ENCODE measurements around the gene CCDC191. TPM values are rescaled to one million over a fixed set of nuclear protein-coding genes. Genes with fewer than 3 reads are reported as not detected.

CCDC191 gene
- polyA plus RNA-seq, 5 donors, result 15.6 to 24.6 (median 21.5) TPM

DNA sequence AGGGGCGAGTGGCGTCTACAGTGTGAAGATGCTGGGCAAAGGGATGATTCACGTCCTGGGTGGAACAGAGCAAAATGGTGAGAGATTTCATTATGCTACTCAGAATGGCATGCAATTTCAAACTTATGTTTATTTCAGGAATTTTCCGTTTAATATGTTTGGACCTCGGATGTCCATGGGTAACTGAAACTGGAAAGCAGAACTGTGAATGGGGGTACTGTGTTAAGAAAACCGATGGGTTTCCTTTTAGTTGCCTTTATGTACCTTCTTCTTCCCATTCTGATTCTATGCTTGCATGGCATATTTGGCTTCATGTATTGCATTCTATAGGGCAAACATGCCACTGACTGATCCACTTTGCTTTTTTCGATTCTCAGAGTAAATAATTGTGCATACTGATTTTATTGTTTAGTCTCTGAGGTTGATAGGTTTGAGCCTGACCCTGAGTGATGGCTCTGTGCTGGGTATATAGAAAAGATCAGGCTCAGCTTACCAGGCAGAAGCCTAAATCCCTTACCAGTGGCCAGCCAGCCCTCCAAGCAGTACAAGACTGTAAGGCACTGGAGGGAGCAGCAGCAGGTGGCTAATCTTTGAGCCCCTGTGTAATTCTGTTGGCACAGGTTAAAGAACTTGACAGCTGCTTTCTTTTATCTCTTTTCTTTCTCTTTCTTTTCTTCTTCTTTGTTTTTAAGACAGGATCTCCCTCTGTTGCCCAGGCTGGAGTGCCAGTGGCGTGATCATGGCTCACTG is 4.8 kb upstream of the CCDC191 start:
- no peak for DNase-seq

GRCh38 chr3:114058646-114059045 is 2.3 kb upstream of the CCDC191 start:
- DNase-seq, result no peak

DNA sequence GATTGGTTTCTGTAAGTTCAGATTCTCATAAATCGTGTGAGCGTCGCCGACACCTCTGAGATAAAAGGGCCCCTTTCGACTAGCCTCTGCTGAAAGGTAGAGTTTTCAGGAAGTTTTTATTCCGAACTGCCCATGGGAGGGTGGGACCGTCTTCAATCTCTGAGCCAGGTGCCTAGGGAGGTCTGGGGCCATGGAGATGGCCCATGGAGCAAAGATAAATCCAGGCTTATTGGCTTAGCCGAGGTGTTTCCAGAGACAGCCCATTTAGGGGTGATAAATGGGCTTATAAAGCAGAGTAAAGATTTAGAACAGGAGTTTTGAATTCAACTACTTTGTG is 653 bp upstream of the CCDC191 start:
- DNase-seq, result no peak

- no peak for DNase-seq
Measured at GRCh38 chr3:114052216-114052615, 4.1 kb downstream of the CCDC191 start.

- no peak for DNase-seq
Measured at GRCh38 chr3:114043205-114043604, 13.1 kb downstream of the CCDC191 start.

- no peak for DNase-seq
Measured at GRCh38 chr3:114035896-114036295, 20.4 kb downstream of the CCDC191 start.

DNA sequence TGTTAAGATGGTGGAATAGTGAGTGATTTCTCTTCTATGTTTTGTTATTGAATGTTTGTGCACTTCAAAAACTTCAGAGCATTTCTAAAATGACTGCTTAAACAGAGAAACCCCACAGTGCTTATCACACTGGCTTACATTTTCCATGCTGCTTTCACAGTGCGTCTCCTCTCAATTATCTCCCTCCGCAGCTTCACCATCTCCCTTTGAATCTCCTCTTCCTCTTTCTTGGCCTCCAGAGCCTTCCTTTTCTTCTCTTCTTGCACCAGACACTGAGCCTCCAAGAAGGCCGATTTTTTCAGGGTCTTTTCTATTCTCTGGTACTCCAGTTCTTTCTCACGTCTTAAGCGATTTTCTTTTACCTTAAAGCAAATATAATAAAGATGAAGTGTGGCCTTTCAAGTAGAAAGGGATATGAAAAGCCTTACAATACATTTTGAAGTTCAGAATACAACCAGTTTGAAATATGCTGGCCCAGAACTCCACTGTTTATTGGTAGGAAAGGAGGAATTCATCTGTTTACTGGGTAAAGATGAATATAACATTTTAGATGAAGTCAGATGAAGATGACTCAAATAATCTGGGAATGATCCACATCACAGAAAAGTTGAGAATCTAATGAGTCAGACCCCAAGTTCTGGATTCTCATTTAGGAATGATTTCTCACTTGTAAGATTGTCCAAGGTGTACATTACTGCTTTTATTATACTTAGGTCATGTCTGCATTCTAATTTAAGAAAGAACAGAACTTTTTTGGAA is 21.4 kb downstream of the CCDC191 start:
- no peak for DNase-seq

GRCh38 chr3:114034211-114034610 is 22.1 kb downstream of the CCDC191 start:
- no peak for DNase-seq

DNA sequence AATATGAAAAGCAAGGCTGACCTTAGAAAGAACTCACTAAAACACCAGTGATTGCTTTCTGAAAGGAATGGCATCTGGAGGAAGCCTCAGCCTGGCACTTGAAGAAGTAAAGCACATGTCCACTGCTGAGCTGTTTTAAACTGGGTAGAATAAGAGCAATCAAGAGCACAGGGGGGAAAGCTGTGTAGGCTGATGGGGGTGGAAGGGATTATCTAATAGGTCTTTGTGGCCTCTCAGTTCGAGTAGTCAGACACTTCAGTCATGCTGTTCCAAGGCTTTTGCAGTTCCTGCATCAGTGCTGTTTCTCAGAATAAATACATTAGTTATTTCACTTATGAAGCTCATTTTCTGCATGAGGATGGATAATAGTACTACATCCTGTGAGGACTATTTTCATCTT is 22.6 kb downstream of the CCDC191 start:
- no peak for DNase-seq

- DNase-seq, result no peak
Measured at GRCh38 chr3:114026331-114026730, 30.0 kb downstream of the CCDC191 start.

GRCh38 chr3:114025451-114025850 is 30.9 kb downstream of the CCDC191 start:
- DNase-seq, result no peak

DNA sequence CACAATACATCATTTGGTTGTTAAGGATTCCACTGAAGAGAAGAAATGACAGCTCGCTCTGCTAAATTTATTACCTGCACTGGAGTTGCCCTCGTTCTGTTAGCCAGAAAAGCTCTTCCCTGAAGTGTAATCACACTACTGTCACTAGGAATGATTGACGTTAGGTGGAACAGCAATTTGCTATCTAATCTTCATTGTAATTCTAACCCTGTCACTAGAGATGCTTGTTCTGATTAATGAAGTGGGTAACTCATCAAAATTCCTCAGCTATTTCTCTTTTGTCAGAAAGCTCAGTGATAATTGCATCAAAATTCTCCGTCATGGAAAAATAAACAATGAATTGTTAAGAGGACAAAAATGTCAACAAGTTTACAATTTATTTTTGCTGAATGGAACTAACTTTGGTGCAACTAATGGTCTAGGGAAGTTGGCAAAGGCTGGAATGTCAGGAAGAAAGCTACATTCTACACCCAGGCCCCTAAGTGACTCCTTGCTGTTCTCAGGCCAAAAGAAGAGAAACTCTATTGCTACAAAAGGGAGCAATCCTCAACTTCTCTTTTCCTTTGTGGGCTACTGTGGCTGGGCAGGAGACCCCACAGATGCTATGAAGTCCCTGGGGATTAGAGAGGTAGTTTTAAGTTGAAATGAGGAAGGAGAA is 34.1 kb downstream of the CCDC191 start:
- no peak for DNase-seq

- DNase-seq, result no peak
Measured at GRCh38 chr3:114020907-114021306, 35.4 kb downstream of the CCDC191 start.

- no peak for DNase-seq
Measured at GRCh38 chr3:114019486-114019885, 36.8 kb downstream of the CCDC191 start.

GRCh38 chr3:114014211-114014610 is 42.1 kb downstream of the CCDC191 start:
- DNase-seq, result no peak

GRCh38 chr3:114011059-114011797 is 45.1 kb downstream of the CCDC191 start:
- DNase-seq, result no peak

DNA sequence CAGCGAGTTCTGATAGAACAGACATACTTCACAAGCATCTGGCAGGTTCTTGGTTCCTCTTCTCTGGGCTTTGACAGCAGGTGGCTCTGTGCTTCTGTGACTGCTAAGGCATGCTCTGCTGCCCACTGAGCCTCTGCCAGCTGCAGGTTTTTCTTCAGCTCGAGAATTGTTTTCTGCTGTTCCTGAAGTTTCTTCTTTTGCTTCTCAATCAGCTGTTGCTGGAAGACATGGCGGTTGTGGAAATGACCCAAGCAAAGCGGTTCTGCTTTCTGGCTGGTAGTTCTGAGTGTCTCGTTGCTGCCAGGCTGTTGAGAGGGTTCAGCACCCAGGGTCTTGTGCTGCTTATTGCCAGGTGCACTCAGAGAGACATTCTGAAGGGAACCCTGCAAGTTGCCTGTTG is 50.8 kb downstream of the CCDC191 start:
- DNase-seq, result no peak

GRCh38 chr3:113985541-113985940 is 70.8 kb downstream of the CCDC191 start:
- no peak for DNase-seq

- no peak for DNase-seq
Measured at GRCh38 chr3:113983544-113983943, 72.8 kb downstream of the CCDC191 start.

DNA sequence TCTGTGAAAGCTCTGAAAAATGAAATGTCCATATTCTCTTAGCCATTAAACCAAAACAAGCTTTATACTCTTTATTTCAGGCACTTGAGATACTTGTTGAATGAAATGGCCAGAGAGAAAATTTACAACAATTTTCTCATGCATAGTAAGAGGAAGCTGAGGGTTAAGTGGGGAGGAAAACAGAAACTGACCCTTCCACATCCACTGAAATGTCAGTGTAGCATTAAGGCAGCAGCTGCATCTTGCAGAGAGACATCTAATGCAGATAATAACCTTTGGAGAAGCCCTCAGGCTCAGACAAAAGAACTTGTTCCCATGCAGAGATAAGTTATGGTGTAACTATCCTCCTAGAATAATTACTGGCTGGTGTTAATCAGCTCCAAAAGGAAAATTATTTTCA is 74.5 kb downstream of the CCDC191 start:
- no peak for DNase-seq

GRCh38 chr3:113979916-113980315 is 76.4 kb downstream of the CCDC191 start:
- DNase-seq, result no peak

DNA sequence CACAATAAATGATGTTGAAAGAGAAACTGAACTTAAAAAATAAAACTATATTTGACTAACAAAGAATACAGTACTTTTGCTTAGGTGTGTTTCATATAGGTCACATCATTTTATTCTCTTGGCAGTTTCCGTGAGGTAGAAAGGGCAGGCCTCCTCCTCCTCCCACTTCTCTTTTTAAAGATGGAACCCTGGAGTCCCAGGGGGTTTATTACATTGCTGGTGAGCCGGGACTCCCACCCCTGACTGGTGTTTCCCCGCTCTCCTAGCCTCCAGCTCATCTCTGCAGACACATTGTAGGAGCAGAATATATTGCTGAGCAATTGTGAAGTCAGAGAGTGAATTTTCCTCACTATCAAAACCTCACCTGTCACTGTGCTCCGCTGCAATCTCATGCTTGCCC is 78.5 kb downstream of the CCDC191 start:
- no peak for DNase-seq

All from right lung (tissue), 5 donors.